ENCODE measurements around the gene PELI3.
"Not testable (repeated sequence)": the region's sequence is repeated elsewhere in the genome, so short reads cannot be mapped to it uniquely, and the experiment has no call there.

The PELI3 gene

GRCh38 chr11:66447012-66447411 lies 19.7 kb upstream of the PELI3 start:
- DNase-seq: no peak

GRCh38 chr11:66448523-66448922 lies 18.2 kb upstream of the PELI3 start:
- DNase-seq: no peak

- DNase-seq: no peak
Observed at GRCh38 chr11:66450560-66450959, 16.1 kb upstream of the PELI3 start.

- DNase-seq: no peak
Observed at GRCh38 chr11:66451663-66452062, 15.0 kb upstream of the PELI3 start.

- DNase-seq: no peak
Observed at GRCh38 chr11:66454247-66454646, 12.5 kb upstream of the PELI3 start.

GRCh38 chr11:66454828-66455227 lies 11.9 kb upstream of the PELI3 start:
- DNase-seq: no peak

- no peak for DNase-seq
Observed at GRCh38 chr11:66457826-66458225, 8.9 kb upstream of the PELI3 start.

- DNase-seq: no peak
Observed at GRCh38 chr11:66459138-66459778, 7.4 kb upstream of the PELI3 start.

GRCh38 chr11:66462010-66462409 lies 4.7 kb upstream of the PELI3 start:
- DNase-seq: no peak

GRCh38 chr11:66462911-66463310 lies 3.8 kb upstream of the PELI3 start:
- DNase-seq: no peak

- DNase-seq: not testable (repeated sequence)
Observed at GRCh38 chr11:66464116-66464515, 2.6 kb upstream of the PELI3 start.

GRCh38 chr11:66464916-66465315 lies 1.8 kb upstream of the PELI3 start:
- no peak for DNase-seq

GRCh38 chr11:66465373-66466224 lies 1.1 kb upstream of the PELI3 start:
- no peak for DNase-seq

GRCh38 chr11:66467034-66467659 lies 442 bp downstream of the PELI3 start:
- DNase-seq: no peak

GRCh38 chr11:66467756-66468155 lies 1.1 kb downstream of the PELI3 start:
- peak in 1 of 2 experiments; percentile 20 for DNase-seq

- DNase-seq: no peak
Observed at GRCh38 chr11:66468691-66469090, 2.0 kb downstream of the PELI3 start.

GRCh38 chr11:66469441-66469840 lies 2.7 kb downstream of the PELI3 start:
- no peak for DNase-seq

- DNase-seq: no peak
Observed at GRCh38 chr11:66470015-66470414, 3.3 kb downstream of the PELI3 start.

- no peak for DNase-seq
Observed at GRCh38 chr11:66471142-66471541, 4.4 kb downstream of the PELI3 start.

GRCh38 chr11:66472054-66472453 lies 5.3 kb downstream of the PELI3 start:
- DNase-seq: no peak

- no peak for DNase-seq
Observed at GRCh38 chr11:66473167-66473566, 6.5 kb downstream of the PELI3 start.

- DNase-seq: no peak
Observed at GRCh38 chr11:66473608-66474515, 7.2 kb downstream of the PELI3 start.
